ENCODE measurements around the gene ASB10.

The ASB10 gene

DNA sequence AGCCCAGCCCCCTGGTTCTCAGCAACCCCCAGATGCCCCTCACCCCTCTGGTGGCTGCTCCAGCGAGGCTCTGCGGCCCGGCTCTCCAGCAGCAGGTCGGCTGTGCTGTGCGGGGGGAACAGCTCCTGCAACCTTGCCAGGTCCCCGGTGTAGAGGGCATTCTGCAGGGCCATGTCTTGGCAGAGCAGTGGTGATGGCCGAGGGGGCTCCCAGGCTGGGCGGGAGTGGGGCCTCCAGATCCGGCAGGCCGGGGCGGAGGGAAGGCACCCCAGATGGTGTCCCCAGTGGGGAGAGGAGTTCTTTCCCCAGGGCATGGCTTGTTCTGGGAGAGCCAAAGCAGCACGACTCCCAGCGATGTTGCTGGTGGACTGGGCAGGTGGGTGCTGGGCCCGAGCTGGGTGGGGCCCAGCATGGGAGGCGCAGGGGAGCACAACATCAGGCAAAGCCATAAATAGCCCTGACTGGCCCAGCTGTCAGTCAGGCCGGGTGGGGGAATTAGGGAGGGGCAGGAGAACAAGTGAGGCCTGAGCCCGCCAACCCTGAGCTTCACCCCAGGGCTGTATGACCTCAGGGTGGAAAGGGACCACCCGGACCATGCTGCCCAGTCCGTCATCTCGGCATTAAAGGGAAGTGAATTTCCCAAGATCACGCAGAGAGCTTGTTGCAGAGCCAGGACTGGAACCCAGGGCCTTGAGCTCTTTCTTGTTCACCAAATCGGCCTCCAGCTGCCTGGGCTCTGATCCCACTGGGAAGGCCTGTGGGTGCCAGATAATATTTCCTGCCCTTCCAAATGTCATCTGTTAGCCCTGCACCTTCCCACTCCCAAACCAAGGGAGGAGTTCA lies 580 bp upstream of the ASB10 start:
- DNase-seq (ENCODE audit: low spot score), result no peak

DNA sequence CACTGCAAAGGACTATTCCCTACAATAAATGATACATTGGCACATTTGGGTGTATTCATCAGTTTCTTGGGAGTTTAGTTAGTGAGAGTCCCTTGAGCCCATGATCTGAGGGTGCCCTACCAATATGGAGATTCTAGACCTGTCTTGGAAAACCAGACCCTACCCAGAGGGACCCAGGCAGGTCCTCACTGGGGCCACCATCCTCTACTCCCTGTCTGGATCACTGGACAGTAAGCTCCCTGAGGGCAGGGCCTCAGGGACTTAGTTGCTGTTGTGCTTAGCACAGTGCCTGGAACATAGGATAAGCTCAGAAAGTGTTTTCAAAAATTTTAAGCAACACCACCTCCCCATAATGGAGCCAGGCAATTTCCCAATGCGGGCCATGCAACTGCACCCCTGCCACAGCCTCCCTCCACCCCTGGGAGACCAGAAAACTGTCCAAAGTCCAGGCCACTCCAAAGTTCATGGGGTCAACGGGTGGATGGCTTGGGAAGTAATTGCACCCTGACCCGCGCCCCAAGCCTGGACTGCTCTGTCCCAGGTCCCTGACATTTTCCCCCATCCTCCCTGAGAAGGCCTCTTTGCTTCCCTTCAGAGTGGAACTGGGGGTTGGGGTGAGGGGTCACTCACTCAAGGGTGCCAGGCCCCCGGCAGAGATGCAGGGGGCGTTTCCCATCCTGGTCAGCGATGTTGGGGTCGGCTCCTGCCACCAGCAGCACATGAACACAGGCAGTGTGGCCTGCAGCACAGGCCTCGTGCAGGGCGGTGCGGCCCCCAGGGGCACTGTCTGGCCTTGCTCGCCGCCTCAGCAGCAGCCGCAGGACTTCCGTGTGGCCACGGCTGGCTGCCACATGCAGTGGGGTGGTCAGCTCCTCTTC lies 1.0 kb downstream of the ASB10 start:
- DNase-seq (ENCODE audit: low spot score), result no peak

DNA sequence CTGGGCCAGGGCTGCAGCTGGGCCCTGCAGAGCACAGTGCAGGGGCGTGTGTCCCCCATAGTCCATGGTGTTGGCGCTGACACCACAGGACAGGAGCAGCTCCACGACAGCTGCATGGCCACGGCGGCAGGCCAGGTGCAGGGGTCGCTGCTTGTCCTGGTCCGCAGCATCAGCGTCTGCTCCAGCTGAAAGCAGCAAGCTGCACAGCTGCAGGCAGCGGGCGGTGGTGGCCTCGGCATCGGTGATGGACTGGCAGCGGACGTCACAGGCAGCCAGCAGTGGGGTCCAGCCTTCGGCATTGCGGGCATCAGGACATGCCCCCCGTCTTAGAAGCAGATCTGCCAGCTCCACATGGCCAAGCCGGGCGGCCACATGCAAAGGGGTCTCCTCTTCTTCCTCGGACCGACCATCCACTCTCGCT lies 6.0 kb downstream of the ASB10 start:
- DNase-seq (ENCODE audit: low spot score), result no peak

DNA sequence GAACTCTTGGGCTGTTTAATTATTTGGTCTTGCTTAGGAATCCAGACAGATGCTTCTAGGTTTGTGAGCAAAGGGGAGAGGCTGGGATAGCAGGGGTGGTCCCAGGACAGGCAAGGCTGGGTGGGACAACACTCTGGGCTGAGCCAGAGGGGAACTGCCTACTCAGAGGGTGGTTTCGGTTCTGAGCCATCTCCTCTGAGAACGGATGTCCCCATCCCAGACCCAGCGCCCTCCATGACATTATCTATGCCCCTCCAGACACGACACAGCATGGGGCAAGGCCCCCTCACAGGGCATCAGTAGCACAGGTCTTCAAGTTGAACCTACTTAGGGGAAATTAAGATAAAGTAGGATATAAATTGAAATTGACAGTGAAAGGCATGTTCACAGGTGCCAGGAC lies 7.1 kb downstream of the ASB10 start:
- DNase-seq (ENCODE audit: low spot score), result no peak

DNA sequence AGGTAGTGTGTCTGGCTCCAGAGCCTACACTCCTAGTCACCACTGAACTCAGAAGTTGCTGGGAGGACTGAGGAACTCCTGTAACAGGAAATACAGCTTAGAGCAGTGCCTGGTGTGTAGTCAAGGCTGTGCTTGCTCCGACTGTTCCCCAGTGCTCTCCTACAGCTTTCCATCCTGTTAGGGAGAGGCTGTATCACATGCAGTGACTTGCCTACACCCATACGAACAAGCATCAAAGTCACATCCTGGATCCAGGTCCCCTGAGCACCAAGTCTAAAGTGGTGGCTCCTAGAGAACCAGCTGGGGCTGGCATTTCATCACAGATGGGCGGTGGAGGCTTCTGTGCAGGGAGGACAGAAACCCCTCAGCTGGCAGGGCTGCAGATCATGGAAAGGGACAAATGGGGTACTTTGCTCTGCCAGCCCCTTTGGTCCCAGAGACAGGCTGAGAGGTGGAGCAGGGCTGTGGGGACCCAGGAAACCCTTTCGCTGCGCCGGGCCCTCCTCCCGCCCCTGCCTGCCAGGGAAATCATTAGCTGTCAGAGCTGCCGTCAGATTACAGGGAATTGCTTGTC lies 7.7 kb downstream of the ASB10 start:
- no peak for DNase-seq (ENCODE audit: low spot score)

DNA sequence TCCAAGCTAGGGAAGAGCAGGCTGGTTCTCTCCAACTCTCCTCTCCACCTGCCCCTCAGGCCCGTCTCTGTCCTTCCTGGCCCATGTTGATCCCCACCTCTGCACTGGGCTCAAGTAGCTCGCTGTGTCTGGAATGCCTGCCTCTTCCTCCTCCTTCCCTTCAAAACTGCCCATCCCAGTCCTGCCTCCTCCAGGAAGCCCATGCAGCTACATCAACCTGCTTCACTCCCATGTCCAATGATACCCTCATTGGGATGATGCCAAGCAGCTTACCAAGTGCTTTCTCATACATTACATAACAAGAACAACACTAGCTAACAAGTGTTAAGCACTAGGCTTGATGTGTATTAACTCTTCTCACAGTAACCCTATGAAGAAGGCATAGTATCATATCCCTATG lies 8.2 kb downstream of the ASB10 start:
- DNase-seq (ENCODE audit: low spot score), result no peak

DNA sequence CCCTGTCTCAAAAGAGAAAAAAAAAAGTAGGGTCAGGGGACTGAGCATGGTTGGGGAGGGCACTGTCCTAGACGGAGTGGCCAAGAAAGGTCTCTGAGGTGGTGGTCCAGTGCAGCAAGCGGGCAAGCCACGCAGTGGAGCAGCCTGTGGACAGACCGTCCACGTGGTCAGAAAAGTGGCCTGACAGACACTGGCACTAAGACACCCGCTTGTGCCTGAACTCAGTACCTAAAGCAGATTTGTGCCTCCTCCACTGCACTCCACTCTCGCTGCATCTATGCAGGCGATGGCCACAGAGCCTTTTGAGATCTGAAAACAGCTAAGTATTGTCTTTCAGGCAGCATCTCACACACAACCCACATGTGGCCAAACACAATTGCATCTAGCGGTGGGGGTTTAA lies 8.8 kb downstream of the ASB10 start:
- no peak for DNase-seq (ENCODE audit: low spot score)

DNA sequence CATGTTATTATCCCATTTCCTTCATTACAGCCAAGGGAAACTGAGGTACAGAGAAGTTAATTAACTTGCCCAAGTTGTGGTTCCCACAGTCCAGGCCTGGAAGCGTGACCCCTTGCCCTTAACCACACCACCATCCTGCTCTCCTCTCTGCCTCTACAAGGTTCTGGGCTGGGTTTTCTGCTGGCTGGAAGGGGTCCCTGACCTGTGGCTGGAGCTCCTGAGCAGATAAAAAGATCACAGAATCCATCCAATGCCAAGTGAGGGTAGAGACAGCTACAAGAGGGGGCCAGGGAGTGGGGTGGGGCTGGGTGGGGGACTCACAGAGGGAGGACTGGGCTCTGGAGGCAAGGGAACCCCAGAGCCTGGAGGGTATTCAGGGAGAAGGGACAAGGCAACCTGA lies 9.7 kb downstream of the ASB10 start:
- no peak for DNase-seq (ENCODE audit: low spot score)

DNA sequence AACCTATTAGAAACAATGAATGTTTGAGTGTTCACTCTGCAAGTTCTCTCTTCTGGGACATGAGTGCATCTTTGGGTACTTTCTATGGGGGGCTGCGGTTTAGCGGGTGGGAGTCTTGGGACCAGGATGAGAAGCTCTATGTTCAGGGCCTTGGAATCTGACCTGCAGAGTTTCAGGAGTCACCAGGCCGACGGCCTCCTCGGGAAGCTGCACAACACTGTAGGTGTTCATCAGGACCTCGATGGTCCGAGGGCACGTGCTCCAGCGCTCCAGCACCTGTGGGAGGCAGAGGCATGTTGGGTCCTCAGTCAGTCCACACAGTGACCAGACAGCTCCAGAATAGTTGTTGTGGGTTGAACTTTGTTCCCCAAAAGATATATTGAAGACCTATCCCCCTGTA lies 10.6 kb downstream of the ASB10 start:
- no peak for DNase-seq (ENCODE audit: low spot score)

DNA sequence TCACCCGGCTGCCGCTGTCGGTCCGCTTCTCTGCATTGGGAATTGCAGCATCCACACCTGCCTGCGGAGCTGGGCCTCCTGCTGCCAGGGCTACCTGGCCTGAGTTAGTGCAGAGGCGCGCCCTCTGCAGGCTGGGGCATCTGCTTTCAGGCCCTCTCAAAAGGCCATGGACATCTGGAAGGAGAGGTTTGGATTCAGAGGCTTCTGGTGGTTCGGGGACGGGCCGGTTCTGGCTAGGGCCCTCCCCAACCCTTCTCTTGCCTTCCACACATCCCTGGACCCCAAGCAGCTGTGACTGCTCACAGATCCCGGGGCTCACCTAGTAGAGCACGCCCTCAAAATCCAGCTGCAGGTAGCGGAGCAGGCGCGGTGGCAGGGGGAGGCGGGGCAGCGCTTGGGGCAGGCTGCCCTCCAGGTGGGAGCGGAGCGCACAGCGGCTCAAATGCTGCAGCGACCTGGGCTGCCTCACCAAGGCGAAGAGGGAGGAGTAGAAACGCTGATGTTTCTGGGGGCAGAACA lies 11.2 kb downstream of the ASB10 start:
- DNase-seq (ENCODE audit: low spot score), result no peak

DNA sequence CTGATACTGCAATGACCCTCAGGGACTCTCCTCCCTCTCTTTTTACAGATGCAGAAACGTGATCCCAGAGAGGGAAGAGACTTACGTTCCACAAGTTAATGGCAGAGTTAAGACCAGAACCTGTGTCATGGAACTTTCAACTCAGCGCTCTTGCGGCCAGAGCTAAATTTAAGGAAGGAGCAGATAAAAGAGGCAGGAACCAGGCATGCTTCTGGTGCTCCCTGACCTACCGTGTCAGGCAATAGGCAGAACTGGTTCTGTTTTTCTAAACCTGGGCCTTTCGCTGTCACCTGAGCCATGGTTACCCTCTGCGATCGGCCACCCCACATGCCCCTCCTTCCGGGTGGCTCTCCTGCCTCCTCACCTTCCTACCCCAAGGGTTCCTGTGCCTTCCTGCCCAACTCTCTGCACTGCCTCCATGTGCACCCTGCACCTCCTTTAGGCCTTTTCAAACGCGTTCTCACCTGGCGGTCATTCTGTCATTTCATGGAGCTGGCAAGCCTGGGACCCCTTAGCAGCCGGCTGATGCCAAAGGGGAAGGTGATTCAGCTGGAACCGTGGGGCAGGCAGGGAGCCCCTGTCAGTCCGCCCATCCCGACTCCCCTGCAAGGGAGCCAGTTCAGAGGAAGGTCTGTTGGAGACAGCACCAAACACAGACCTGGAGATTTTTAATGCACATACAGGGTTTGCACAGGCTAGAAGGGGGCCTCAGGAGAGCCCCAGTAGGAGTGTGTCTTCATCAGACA lies 11.8 kb downstream of the ASB10 start:
- DNase-seq (ENCODE audit: low spot score), result no peak

DNA sequence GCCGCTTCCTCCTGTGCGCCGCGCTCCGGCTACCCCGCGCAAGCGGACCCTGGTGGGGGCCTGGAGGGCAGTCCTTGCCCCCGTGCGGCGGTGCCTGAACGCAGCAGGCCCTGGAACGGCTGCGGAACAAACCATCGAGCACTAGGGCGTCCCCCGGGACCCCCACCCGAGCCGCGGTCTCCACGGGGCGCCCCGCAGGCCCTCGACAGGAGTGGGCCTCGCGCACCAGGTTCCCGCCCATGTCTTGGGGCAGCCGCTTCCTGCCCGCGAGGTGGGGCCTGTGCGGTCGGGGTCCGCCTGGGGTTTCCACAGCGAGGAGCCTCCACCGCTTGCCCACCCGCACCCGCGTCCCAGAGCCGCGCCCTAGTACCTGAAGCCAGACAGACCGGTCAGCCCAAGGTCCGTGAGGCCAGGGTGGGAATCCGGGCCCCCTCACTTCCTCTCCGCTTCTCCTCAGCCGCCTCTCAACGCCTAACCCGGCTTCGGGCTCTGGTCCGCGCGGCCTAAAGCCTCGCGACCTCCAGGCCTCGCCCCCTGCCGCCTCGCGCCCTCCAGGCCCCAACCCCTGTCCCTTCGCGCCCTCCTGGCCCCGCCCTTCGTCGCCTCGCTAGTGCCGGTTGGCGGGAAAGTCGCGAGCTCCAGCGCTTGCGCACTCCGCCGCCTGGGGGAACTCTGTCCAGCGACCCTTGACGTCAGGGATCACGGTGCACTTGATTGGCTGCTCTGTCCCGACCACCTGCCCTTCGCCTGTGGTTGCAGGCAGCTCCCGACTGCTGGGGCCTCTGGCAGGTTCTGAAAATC lies 12.6 kb downstream of the ASB10 start:
- no peak for DNase-seq (ENCODE audit: low spot score)

DNA sequence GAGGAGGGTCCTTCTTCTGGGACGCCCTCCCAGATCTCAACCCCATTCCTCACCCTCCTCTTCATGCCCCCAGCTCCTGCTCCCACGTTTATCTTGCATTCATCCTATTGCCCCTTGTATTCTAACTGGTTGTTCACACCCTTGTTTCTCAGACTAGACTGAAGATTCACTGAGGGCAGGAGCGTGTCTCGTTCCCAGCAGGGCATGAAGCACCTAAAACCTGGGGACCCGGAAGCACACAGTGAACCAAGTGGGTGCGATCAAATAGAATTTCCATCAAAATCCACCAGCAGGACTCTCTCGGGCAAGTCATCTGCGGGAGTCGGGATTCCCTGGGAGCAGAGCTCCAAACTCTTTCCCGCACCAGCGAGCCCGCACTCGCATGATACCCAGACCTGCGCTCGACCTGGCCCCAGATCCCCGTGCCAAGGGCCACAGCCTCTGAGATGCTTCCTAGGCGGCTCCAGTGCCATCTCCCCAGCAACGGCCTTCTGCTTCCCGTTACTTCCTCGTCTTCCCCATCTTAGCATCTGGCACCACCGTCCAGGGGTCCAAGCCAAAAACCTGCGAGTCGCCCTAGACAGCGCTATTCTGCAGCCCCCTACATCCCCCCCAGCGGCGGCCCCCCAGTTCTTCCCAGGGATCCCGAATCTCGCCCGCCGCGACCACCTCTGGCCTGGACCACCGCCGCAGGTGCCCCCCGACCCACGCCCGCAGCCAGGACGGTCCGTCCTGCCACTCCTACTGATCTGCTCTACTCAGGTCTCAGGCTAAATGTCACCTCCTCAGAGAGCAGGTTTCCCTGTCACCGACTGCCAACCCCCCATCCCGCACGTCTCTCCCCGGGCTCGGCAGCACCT lies 13.4 kb downstream of the ASB10 start:
- DNase-seq (ENCODE audit: low spot score), result no peak

DNA sequence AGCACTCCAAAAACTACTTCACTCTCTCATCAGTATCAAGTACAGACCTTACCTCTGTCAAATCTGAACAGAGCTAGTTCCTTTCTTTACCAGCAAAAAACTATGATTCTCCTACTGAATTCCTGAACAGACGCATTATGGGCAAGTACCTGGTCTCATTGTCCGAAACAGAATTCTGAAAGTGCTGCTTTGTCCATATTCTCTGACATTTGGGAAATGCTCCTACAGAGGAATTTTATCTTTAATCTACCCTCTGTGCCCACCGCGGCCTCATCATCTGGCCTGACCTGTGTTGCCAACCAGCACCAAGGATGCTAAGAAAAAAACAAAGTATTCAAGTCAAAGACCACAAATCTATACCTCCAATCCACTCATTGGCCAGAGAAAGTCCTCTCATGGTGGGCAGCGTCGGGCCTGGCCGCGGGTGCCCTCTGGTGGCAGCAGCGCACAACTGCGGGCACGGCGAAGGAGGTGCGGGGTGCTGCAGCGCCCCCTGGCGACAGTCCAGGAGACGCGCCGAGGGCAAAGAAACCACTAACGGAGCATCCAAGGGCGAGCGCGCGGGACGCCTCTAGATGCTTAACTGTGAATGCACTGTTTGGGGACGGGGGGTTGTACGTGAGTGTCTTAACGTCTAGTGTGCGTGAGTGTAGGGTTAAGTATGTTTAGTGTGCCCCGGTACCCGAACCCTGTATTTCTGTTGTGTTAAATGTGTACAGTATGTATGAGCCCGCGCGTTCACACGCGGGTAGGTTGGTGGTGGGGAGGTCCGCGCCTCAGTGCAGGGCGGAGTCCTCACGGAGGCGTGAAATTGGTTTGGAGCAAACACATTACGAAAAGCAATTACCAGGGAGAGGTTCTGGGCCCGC lies 14.5 kb downstream of the ASB10 start:
- DNase-seq (ENCODE audit: low spot score), result peak; percentile 87

DNA sequence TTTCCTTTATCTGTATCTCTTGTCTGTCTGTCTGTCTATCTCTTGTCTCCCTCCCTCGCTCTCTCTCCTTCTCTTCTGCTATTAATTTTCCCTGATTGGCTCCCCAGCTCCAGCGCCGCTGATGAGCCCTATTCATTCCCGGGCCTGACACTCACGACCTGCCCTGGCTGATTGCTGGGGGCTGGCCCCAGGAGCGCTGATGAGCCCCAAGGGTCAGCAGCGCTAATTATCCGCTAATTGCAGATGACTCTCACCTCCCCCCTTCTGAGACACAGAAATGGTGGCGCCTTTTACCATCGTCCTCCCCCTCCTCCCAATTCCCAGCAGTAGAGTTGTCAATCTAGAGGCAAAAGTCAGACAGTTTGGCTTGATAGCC lies 18.3 kb downstream of the ASB10 start:
- DNase-seq (ENCODE audit: low spot score), result no peak

DNA sequence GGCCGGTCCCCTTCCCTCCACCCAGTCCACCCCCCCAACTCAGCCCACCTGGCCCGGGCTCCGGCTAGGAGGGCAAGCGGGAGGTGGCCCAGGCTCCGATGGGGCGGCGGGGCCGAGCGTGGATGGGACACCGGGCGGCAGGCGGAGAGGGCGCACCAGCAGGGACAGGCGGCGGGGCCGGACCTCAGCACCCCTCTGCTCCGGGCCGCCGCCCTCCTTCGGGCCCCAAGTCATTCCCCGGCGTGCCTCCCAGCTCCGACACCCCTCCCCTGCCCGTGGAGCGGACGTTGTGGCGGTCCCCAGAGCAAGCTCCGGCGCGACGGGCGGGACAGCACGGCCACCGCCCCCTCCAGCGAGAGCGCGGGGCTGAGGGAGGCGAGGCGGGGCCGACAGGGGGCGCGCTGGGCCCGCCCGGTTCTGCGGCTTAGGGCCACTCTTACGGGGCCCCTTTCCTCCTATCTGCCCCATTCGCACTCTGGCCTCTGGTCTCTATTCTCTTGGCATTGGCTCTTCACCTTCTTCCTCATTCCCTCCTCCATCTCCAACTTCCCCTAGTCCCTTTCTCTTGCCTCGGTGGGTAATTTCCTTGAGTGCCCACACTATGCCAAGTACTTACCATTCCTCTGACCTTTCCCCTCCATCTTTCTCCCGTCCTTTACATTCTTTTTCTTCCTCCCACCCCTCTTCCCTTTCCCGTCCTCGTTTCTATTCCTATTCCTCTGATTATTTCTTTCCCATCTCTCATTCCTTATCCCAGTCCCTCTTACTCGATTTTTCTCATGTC lies 18.9 kb downstream of the ASB10 start:
- DNase-seq (ENCODE audit: low spot score), result peak; percentile 21

DNA sequence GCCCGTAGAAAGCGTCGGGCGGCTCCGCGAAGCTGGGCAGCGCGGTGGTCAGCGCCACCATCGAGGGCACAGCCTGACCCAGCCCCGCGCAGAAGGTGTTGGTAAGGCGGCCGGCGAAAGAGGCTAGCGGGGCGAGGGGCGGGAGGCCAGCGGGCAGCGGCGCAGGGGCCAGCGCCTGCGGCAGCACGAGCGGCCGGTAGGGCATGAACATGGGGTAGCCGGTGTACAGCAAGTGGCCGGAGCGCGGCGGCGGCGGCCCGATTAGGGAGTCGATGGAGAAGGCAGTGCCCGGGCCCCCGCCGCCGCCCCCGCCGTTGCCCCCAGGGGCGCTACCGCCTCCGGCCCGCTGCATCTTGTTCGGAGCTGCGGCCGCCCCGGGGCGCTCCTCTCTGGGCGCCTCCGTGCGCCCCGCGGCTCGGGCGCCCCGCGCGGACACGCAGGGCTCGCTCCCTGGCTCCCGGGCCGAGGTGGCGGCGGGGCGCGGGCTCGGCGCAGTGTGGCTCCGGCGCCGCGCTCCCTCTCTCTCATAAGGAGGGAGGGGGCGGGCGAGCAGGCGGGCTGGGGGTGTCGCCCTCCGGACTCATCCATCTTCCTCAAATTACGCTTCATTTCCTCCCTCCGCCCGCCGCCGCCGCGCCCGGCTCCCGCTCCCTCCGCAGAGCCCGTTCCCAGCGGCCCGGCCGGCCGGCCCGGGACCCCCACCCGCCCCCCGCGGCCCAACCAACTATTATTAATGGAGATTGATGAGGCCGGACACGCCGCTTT lies 19.7 kb downstream of the ASB10 start, which contains the start of gene GBX1:
GBX1 (minus strand) TSS at position 498 of the 765 bp plus-strand sequence; CDS start at position 352, 146 bp downstream.
- no peak for DNase-seq (ENCODE audit: low spot score)

All from hematopoietic multipotent progenitor cell treated with erythropoietin and hydrocortisone succinate and interleukin-3 and kit ligand, for 17 days (in vitro differentiated cells).